ENCODE measurements around the gene FANCC. TPM values are rescaled to one million over a fixed set of nuclear protein-coding genes. Genes with fewer than 3 reads are reported as not detected.
A peak's percentile ranks its signal among the peaks of the same experiment; 100 is the strongest.

FANCC gene
- total RNA-seq, 1 experiment from 2014 or later = 19.4 TPM

DNA sequence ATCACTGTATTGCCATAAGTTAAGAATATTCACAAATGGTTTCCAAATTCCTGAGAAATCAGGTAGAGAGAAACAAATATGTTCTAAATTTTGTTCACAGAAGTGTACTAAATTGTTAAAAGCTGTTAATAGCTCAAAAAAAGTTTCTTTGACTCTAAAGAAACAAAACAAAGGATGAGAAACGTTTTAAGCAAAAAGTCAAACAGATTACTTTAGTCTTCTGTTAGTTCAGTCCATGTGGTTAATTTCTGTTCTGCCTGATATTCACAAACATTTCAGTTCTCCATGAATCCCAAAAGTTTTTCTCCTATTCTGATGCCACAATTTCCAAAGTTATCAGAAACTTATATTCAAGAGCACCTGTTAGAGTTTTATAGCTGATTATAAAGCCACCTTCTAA, 7.7 kb upstream of the FANCC start:
- Histone ChIP-seq H3K27me3 (ENCODE audit: insufficient read depth, low read length) (no peaks in the 10 kb centered on the region), H3K4me1 (ENCODE audit: control insufficient read depth in 1 of 2, insufficient read depth in 2 of 2, low read length in 2 of 2) (no peaks in the 10 kb centered on the region), H3K4me2 (ENCODE audit: low read length) (no peak overlapping the region), H3K79me2 (ENCODE audit: insufficient read depth, low read length) (no peaks in the 10 kb centered on the region), H3K27ac (ENCODE audit: low read depth, low read length) (no peak overlapping the region), H3K9me3 (ENCODE audit: control insufficient read depth in 1 of 2, insufficient read depth in 1 of 2, low read depth in 1 of 2, low read length in 2 of 2) (peaks cover 4 to 16% of the 10 kb centered on the region in 2 experiments; a peak in 3 of 4 replicates), H3K4me3 (replicated peaks in 1 of 2; ENCODE audit: low read depth in 1 of 2, low read length in 2 of 2) (no peak overlapping the region), H4K20me1 (ENCODE audit: insufficient read depth) (no peaks in the 10 kb centered on the region), H2AFZ (ENCODE audit: low read depth, low read length, poor library complexity, severe bottlenecking) (no peak overlapping the region), H3K9me2 (ENCODE audit: insufficient read depth) (no peaks in the 10 kb centered on the region), H3K36me3 (ENCODE audit: control insufficient read depth in 1 of 2, insufficient read depth in 2 of 2, low read length in 2 of 2) (no peaks in the 10 kb centered on the region), H3K9ac (ENCODE audit: low read length) (no peak overlapping the region)
- DNase-seq (ENCODE audit: low read depth, low spot score) = no peak
- BruUV-seq (replicated peaks) = no TSS peak
- ChIA-PET RAD21 (ENCODE audit: low non-redundant PET in 1 of 2, low total read pairs in 2 of 2, uncharacterized antibody in 2 of 2, unreplicated experiment in 2 of 2) (no interaction called here), CTCF (interaction anchor here (1.3 kb wide), 1 partner anchor 11 kb away, joined by 4 read pairs; no protein-coding TSS in a partner anchor), POLR2A (no interaction called here)
- ATAC-seq = no peak
- TF ChIP-seq POLR2A (IDR thresholded peaks at IDR 0.05; ENCODE audit: borderline replicate concordance, extremely low read depth, insufficient read depth, insufficient read length) (no peak), SIN3A (IDR thresholded peaks at IDR 0.05; ENCODE audit: low read depth) (no peak), ATF3 (IDR thresholded peaks at IDR 0.05) (no peak), EZH2 (IDR thresholded peaks at IDR 0.05) (no peak), SP1 (IDR thresholded peaks at IDR 0.05; ENCODE audit: low read depth) (no peak), TCF7L2 (IDR thresholded peaks at IDR 0.05; ENCODE audit: borderline replicate concordance, extremely low read depth, insufficient read depth, insufficient read length) (no peak), ZFX (IDR thresholded peaks at IDR 0.05) (no peak)
- intact Hi-C loops (cut with micrococcal nuclease) = no loop called here

- Histone ChIP-seq H3K36me3 (ENCODE audit: control insufficient read depth in 1 of 2, insufficient read depth in 2 of 2, low read length in 2 of 2) (no peaks in the 10 kb centered on the region), H3K9me2 (ENCODE audit: insufficient read depth) (no peaks in the 10 kb centered on the region), H4K20me1 (ENCODE audit: insufficient read depth) (no peaks in the 10 kb centered on the region), H3K27ac (ENCODE audit: low read depth, low read length) (peak overlapping the region; percentile 99), H3K4me3 (replicated peaks in 1 of 2; ENCODE audit: low read depth in 1 of 2, low read length in 2 of 2) (peak overlapping the region; percentile 66 to 72), H3K4me1 (ENCODE audit: control insufficient read depth in 1 of 2, insufficient read depth in 2 of 2, low read length in 2 of 2) (peaks cover 2 to 37% of the 10 kb centered on the region in 2 experiments; a peak in 3 of 4 replicates), H3K27me3 (ENCODE audit: insufficient read depth, low read length) (no peaks in the 10 kb centered on the region), H3K79me2 (ENCODE audit: insufficient read depth, low read length) (peaks cover 27% of the 10 kb centered on the region), H3K9me3 (ENCODE audit: control insufficient read depth in 1 of 2, insufficient read depth in 1 of 2, low read depth in 1 of 2, low read length in 2 of 2) (no peaks in the 10 kb centered on the region), H3K4me2 (ENCODE audit: low read length) (peak overlapping the region; percentile 96), H2AFZ (ENCODE audit: low read depth, low read length, poor library complexity, severe bottlenecking) (peak overlapping the region; percentile 59), H3K9ac (ENCODE audit: low read length) (peak overlapping the region; percentile 89)
- DNase-seq (ENCODE audit: low read depth, low spot score) (no peak), ATAC-seq (no peak)
- BruUV-seq (replicated peaks) = TSS peak; percentile 98
- RAD21 ChIA-PET (ENCODE audit: low non-redundant PET in 1 of 2, low total read pairs in 2 of 2, uncharacterized antibody in 2 of 2, unreplicated experiment in 2 of 2) = no interaction called here
- CTCF ChIA-PET = interaction anchor here (0.9 kb wide), 1 partner anchor 18 kb away, joined by 3 read pairs; no protein-coding TSS in a partner anchor
- peak; percentile 3 for TF ChIP-seq POLR2A (IDR thresholded peaks at IDR 0.05; ENCODE audit: borderline replicate concordance, extremely low read depth, insufficient read depth, insufficient read length)
- TF ChIP-seq CEBPB (IDR thresholded peaks at IDR 0.05; ENCODE audit: low read depth) = no peak
- no peak for TF ChIP-seq SP1 (IDR thresholded peaks at IDR 0.05; ENCODE audit: low read depth)
- POLR2A ChIA-PET = interaction anchor here (0.7 kb wide), 1 partner anchor 346 kb away, joined by 3 read pairs; no protein-coding TSS in a partner anchor
- intact Hi-C loops (cut with micrococcal nuclease) = loop anchor here (2.0 to 5.0 kb wide), 2 partner anchors 109 to 191 kb away; no protein-coding TSS in a partner anchor
Measured at GRCh38 chr9:95317893-95318211, 343 bp upstream of the FANCC start.
